Ascending aorta (tissue), 2 donors: ENCODE results near the gene RAB1A. TPM values are rescaled to one million over a fixed set of nuclear protein-coding genes. Genes with fewer than 3 reads are reported as not detected.

Source experiments
- DNase-seq, 2 donors: peaks; one replicate each; pipeline ENCODE4 v3.0.0-alpha.2; 2019; ENCODE audit warnings: low spot score in 2 of 2
- H3K27ac ChIP-seq, 2 donors: fragments of 200-600 bp; sonication (generic); one replicate each; pipeline ENCODE4 v1.5.1; 2016 to 2017; ENCODE audit warnings: mild to moderate bottlenecking in 1 of 2
- H3K27me3 ChIP-seq: fragments of 200-600 bp; sonication (generic); one replicate; pipeline ENCODE4 v1.5.1; 2017
- H3K36me3 ChIP-seq, 2 donors: fragments of 200-600 bp; sonication (generic); one replicate each; pipeline ENCODE4 v1.5.1; 2016
- H3K4me1 ChIP-seq, 2 donors: fragments of 200-600 bp; sonication (generic); one replicate each; pipeline ENCODE4 v1.5.1; 2016 to 2017; ENCODE audit warnings: mild to moderate bottlenecking in 1 of 2
- H3K4me3 ChIP-seq, 2 donors: fragments of 200-600 bp; sonication (generic); one replicate each; pipeline ENCODE4 v1.5.1; 2016 to 2017; ENCODE audit warnings: mild to moderate bottlenecking in 1 of 2
- H3K9me3 ChIP-seq, 2 donors: fragments of 200-600 bp; sonication (generic); one replicate each; pipeline ENCODE4 v1.5.1; 2016
- CTCF ChIP-seq, 3 experiments: fragments of 200-600 bp in 2 of 3; fragments of 450-650 bp in 1 of 3; sonication (generic) in 2 of 3; IDR thresholded peaks; one replicate each; pipeline ENCODE4 v1.5.1; 2016 to 2019; ENCODE audit warnings: antibody characterized with exemption in 3 of 3, mild to moderate bottlenecking in 1 of 3, moderate library complexity in 1 of 3
- intact Hi-C: fragments of 100-400 bp; cut with DNase I; formaldehyde crosslinking; loops from one replicate; pipeline ENCODE4 v1.15.1; 2023
- total RNA-seq: library from RNA; depleted of rRNA; stranded (reverse); fragments of >200 nt; gene quantifications from one replicate; pipeline ENCODE4 v1.1.0, GENCODE V29; 2016

Gene RAB1A
- total RNA-seq, 1 donor from 2014 or later = 56.4 TPM

GRCh38 chr2:65043001-65043400 is 86.9 kb downstream of the RAB1A start:
- Histone ChIP-seq H3K27ac (no peak overlapping the region), H3K36me3 (no peaks in the 10 kb centered on the region), H3K9me3 (no peaks in the 10 kb centered on the region), H3K4me3 (no peak overlapping the region), H3K4me1 (no peaks in the 10 kb centered on the region), H3K27me3 (no peaks in the 10 kb centered on the region)
- no peak for TF ChIP-seq CTCF (IDR thresholded peaks at IDR 0.05)
- DNase-seq = no peak
- intact Hi-C loops = loop anchor here (5.0 kb wide), 2 partner anchors 51 to 529 kb away; no protein-coding TSS in a partner anchor

GRCh38 chr2:65040400-65041261 is 89.3 kb downstream of the RAB1A start:
- Histone ChIP-seq H3K4me1 (no peaks in the 10 kb centered on the region), H3K27me3 (no peaks in the 10 kb centered on the region), H3K4me3 (peak overlapping the region; percentile 32 to 33), H3K27ac (no peak overlapping the region), H3K9me3 (no peaks in the 10 kb centered on the region), H3K36me3 (no peaks in the 10 kb centered on the region)
- intact Hi-C loops = loop anchor here (1.0 to 5.0 kb wide), 3 partner anchors 48 to 532 kb away; no protein-coding TSS in a partner anchor
- TF ChIP-seq CTCF (IDR thresholded peaks at IDR 0.05) = peak; percentile 91 to 97 (median 97)
- DNase-seq = peak; percentile 56 to 93

GRCh38 chr2:65039640-65040039 is 90.3 kb downstream of the RAB1A start:
- Histone ChIP-seq H3K36me3 (no peaks in the 10 kb centered on the region), H3K4me1 (no peaks in the 10 kb centered on the region), H3K27me3 (no peaks in the 10 kb centered on the region), H3K9me3 (no peaks in the 10 kb centered on the region), H3K4me3 (no peak overlapping the region), H3K27ac (no peak overlapping the region)
- DNase-seq = no peak
- TF ChIP-seq CTCF (IDR thresholded peaks at IDR 0.05) = no peak
- intact Hi-C loops = loop anchor here (1.0 to 5.0 kb wide), 3 partner anchors 47 to 533 kb away; no protein-coding TSS in a partner anchor

- Histone ChIP-seq H3K9me3 (no peaks in the 10 kb centered on the region), H3K27me3 (no peaks in the 10 kb centered on the region), H3K36me3 (no peaks in the 10 kb centered on the region), H3K27ac (no peak overlapping the region), H3K4me3 (no peak overlapping the region), H3K4me1 (peaks cover 0 to 3% of the 10 kb centered on the region in 2 donors)
- TF ChIP-seq CTCF (IDR thresholded peaks at IDR 0.05) = no peak
- DNase-seq = no peak
- intact Hi-C loops = no loop called here
Measured at GRCh38 chr2:65037178-65037577, 92.7 kb downstream of the RAB1A start.

Other genes starting within 250 kb of the RAB1A start
- gene SLC1A4, start 140.7 kb downstream of the RAB1A start, total RNA-seq = 19.5 TPM
- 30.8 TPM for gene CEP68, start 73.7 kb downstream of the RAB1A start, total RNA-seq
- 78.0 TPM for gene ACTR2, start 97.7 kb upstream of the RAB1A start, total RNA-seq